GM13976 (cell line): ENCODE data around the gene LTBP2.

ENCODE experiments used
- DNase-seq: peaks from one replicate; pipeline ENCODE4 v3.0.0; 2012; ENCODE audit warnings: low spot score
- CTCF ChIP-seq: IDR thresholded peaks from 2 replicates; pipeline ENCODE4 v1.5.1; 2012; ENCODE audit warnings: borderline replicate concordance, mild to moderate bottlenecking; ENCODE audit not compliant: insufficient read depth; ENCODE audit errors: extremely low read depth, missing control alignments, control extremely low read depth
- in situ Hi-C: fragments of 300-500 bp; cut with MboI; formaldehyde crosslinking; loops from one replicate; pipeline ENCODE4 v1.12.0; 2022; ENCODE audit warnings: low sequenced_read_pairs, mixed read lengths, inconsistent platforms; ENCODE audit not compliant: unreplicated experiment

The LTBP2 gene

GRCh38 chr14:74610199-74610865 lies 1.7 kb downstream of the LTBP2 start:
- in situ Hi-C loops: no loop called here
- DNase-seq: no peak
- no peak for TF ChIP-seq CTCF

- no peak for TF ChIP-seq CTCF
- DNase-seq: no peak
- in situ Hi-C loops: no loop called here
Measured at GRCh38 chr14:74609721-74610120, 2.3 kb downstream of the LTBP2 start.

- peak; percentile 80 for DNase-seq
- in situ Hi-C loops: no loop called here
Measured at GRCh38 chr14:74608959-74609611, 3.0 kb downstream of the LTBP2 start.

GRCh38 chr14:74606727-74607126 lies 5.3 kb downstream of the LTBP2 start:
- in situ Hi-C loops: no loop called here
- DNase-seq: no peak

More at GRCh38 chr14:74608959-74609611, 3.0 kb downstream of the LTBP2 start:
- TF ChIP-seq CTCF: peak; percentile 82

GRCh38 chr14:74605531-74606223 lies 6.4 kb downstream of the LTBP2 start:
- no peak for DNase-seq
- in situ Hi-C loops: no loop called here
- TF ChIP-seq CTCF: no peak

More at GRCh38 chr14:74606727-74607126, 5.3 kb downstream of the LTBP2 start:
- TF ChIP-seq CTCF: no peak

- no peak for DNase-seq
- in situ Hi-C loops: no loop called here
Measured at GRCh38 chr14:74604911-74605310, 7.1 kb downstream of the LTBP2 start.

More at GRCh38 chr14:74604911-74605310, 7.1 kb downstream of the LTBP2 start:
- TF ChIP-seq CTCF: no peak
